ENCODE results near the gene C17orf107. TPM values are rescaled to one million over a fixed set of nuclear protein-coding genes. Genes with fewer than 3 reads are reported as not detected.
A peak's percentile ranks its signal among the peaks of the same experiment; 100 is the strongest.

Gene C17orf107
- total and polyA plus RNA-seq, 2 of the 13 experiments (the other 11 are each of a cell fraction or from before 2014, with no cell fraction given), result 0.20 to 0.59 TPM

GRCh38 chr17:4948166-4948930, 49.0 kb downstream of the C17orf107 start, which contains the start of gene PFN1 (continued):
- TF ChIP-seq PREB (CRISPR knock-in tag; IDR thresholded peaks at IDR 0.05) (no peak), ZNF224 (CRISPR knock-in tag; IDR thresholded peaks at IDR 0.05) (0 out of 2 replicates have a peak, but pooled peaks have one; percentile 57), HNRNPH1 (optimal IDR thresholded peaks at IDR 0.05; ENCODE audit: low read depth, low read length) (no peak), ZFP1 (CRISPR knock-in tag; IDR thresholded peaks at IDR 0.05) (no peak), PAX8 (CRISPR knock-in tag; IDR thresholded peaks at IDR 0.05; ENCODE audit: borderline replicate concordance) (peak; percentile 78; the same call in 1 of the 2 replicates), RELA (CRISPR knock-in tag; IDR thresholded peaks at IDR 0.05) (no peak), ZNF431 (CRISPR knock-in tag; IDR thresholded peaks at IDR 0.05; ENCODE audit: borderline replicate concordance, low read depth) (no peak), HHEX (CRISPR knock-in tag; IDR thresholded peaks at IDR 0.05) (no peak), ZNF556 (CRISPR knock-in tag; IDR thresholded peaks at IDR 0.05; ENCODE audit: borderline replicate concordance) (peak; percentile 83), ZNF264 (CRISPR knock-in tag; IDR thresholded peaks at IDR 0.05) (peak; percentile 49; the same call in 1 of the 2 replicates), SOX6 (IDR thresholded peaks at IDR 0.05) (no peak), SOX6 (CRISPR knock-in tag; IDR thresholded peaks at IDR 0.05) (peak; percentile 33), MLXIP (CRISPR knock-in tag; IDR thresholded peaks at IDR 0.05; ENCODE audit: borderline replicate concordance) (no peak; the same call in 1 of the 2 replicates), ZIK1 (CRISPR knock-in tag; IDR thresholded peaks at IDR 0.05; ENCODE audit: borderline replicate concordance, low read depth) (peak; percentile 52; the same call in 1 of the 2 replicates), FOXA3 (CRISPR knock-in tag; IDR thresholded peaks at IDR 0.05) (no peak), ISX (CRISPR knock-in tag; conservative IDR thresholded peaks at IDR 0.05) (no peak), ZNF672 (CRISPR knock-in tag; IDR thresholded peaks at IDR 0.05) (0 out of 2 replicates have a peak, but pooled peaks have one; percentile 50), PHF20 (CRISPR knock-in tag; IDR thresholded peaks at IDR 0.05) (no peak), ZNF232 (CRISPR knock-in tag; IDR thresholded peaks at IDR 0.05; ENCODE audit: borderline replicate concordance) (no peak), IKZF4 (CRISPR knock-in tag; IDR thresholded peaks at IDR 0.05; ENCODE audit: borderline replicate concordance, low read depth, not compliant biosample characterization) (peak; percentile 94), ZNF512 (CRISPR knock-in tag; IDR thresholded peaks at IDR 0.05) (peak; percentile 4; the same call in 1 of the 2 replicates), ZNF703 (CRISPR knock-in tag; IDR thresholded peaks at IDR 0.05; ENCODE audit: borderline replicate concordance) (no peak), FOXA1 (IDR thresholded peaks at IDR 0.05) (no peak), FOXA1 (CRISPR knock-in tag; IDR thresholded peaks at IDR 0.05) (peak; percentile 4; the same call in 1 of the 2 replicates)

Measured in HepG2 (cell line).